Subcutaneous abdominal adipose tissue (tissue), 5 donors: ENCODE results near the gene ZSCAN23.

Experiments
- H3K27ac ChIP-seq: one replicate; pipeline ENCODE4 v1.7.0; 2013; ENCODE audit warnings: low read depth, mild to moderate bottlenecking, inconsistent platforms, low read length, moderate library complexity
- H3K27me3 ChIP-seq, 5 donors: one replicate each; pipeline ENCODE4 v1.7.0; 2013; ENCODE audit warnings: low read length in 5 of 5, inconsistent platforms in 1 of 5; ENCODE audit not compliant: control insufficient read depth in 5 of 5, insufficient read depth in 4 of 5
- H3K36me3 ChIP-seq, 5 donors: one replicate each; pipeline ENCODE4 v1.7.0; 2013; ENCODE audit warnings: low read length in 5 of 5; ENCODE audit not compliant: control insufficient read depth in 5 of 5, insufficient read depth in 5 of 5
- H3K4me1 ChIP-seq, 5 donors: one replicate each; pipeline ENCODE4 v1.7.0; 2013; ENCODE audit warnings: low read length in 5 of 5, mild to moderate bottlenecking in 3 of 5, moderate library complexity in 1 of 5; ENCODE audit not compliant: control insufficient read depth in 5 of 5, insufficient read depth in 5 of 5
- H3K4me3 ChIP-seq, 5 donors: one replicate each; pipeline ENCODE4 v1.7.0; 2013; ENCODE audit warnings: low read length in 5 of 5, low read depth in 1 of 5
- H3K9ac ChIP-seq, 5 donors: one replicate each; pipeline ENCODE4 v1.7.0; 2013; ENCODE audit warnings: low read length in 5 of 5, mild to moderate bottlenecking in 4 of 5, moderate library complexity in 3 of 5
- H3K9me3 ChIP-seq, 5 donors: one replicate each; pipeline ENCODE4 v1.7.0; 2013; ENCODE audit warnings: low read length in 5 of 5; ENCODE audit not compliant: control insufficient read depth in 5 of 5
- donor health status: healthy.
- donor health status: healthy.
- donor health status: healthy.
- donor health status: healthy.
- donor health status: healthy.

Gene ZSCAN23

GRCh38 chr6:28383235-28384142, 59.8 kb downstream of the ZSCAN23 start:
- Histone ChIP-seq H3K9me3 (no peaks in the 10 kb centered on the region), H3K4me3 (peak overlapping the region; percentile 55 to 78 (median 66)), H3K27ac (peak overlapping the region; percentile 16), H3K27me3 (no peaks in the 10 kb centered on the region), H3K9ac (peak overlapping the region in 4 of 5 donors; percentile 55 to 76 (median 74)), H3K36me3 (peaks cover 13 to 21% (median 17%) of the 10 kb centered on the region in 5 donors), H3K4me1 (peaks cover 0 to 15% (median 9%) of the 10 kb centered on the region in 5 donors)
